ENCODE data around the gene NUF2.

NUF2 gene

DNA sequence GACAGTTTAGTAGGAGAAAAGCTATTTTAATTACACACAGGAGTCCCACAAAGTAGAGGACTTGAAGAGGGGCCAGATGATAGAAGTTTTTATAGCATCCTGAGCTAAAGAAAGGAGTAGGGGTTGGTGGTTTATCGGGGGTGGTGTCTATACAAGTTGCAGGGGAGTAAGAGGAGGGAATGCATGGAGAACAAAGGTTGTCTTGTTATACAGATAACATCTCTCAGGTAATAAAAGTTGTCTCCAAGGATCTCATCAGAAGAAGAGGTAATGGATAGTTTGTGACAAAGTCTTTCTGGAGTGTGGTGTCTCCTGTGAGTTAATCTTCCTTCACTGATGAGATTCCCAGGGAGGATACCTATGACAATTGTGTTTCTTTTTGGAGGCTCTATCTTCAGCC, 23.4 kb upstream of the NUF2 start:
- no peak for TF ChIP-seq CREB1 (IDR thresholded peaks at IDR 0.05; ENCODE audit: low read depth)
- no peak for TF ChIP-seq RAD21 (IDR thresholded peaks at IDR 0.05; ENCODE audit: low read depth)
- TF ChIP-seq ZBTB7A (IDR thresholded peaks at IDR 0.05; ENCODE audit: low read depth) = no peak
- TF ChIP-seq NFIC (IDR thresholded peaks at IDR 0.05) = no peak
- no peak for TF ChIP-seq REST (IDR thresholded peaks at IDR 0.05; ENCODE audit: low read depth)
- TF ChIP-seq TEAD4 (IDR thresholded peaks at IDR 0.05) = no peak
- no peak for TF ChIP-seq TAF1 (IDR thresholded peaks at IDR 0.05; ENCODE audit: low read depth)
- TF ChIP-seq YY1 (IDR thresholded peaks at IDR 0.05; ENCODE audit: low read depth) = no peak

DNA sequence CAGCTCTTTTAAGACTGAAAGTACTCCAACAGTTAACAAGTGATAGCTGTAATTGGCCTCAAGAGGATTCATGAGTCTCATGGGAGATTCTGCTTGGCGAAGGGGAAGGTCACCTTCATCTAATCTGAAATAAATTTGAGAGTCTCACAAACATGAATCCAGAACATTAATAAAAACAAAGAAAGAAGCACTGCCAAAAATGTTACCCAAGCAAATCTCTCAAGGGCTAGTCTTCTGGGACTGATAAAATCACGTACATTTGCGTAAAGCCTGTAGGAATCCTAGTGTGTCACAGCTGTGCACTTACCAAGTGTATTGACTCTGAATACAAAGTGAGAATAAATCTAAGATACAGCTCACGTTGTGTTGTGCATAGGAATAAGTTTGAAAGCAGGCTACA, 21.2 kb upstream of the NUF2 start:
- TF ChIP-seq YY1 (IDR thresholded peaks at IDR 0.05; ENCODE audit: low read depth) (no peak), TAF1 (IDR thresholded peaks at IDR 0.05; ENCODE audit: low read depth) (no peak), RAD21 (IDR thresholded peaks at IDR 0.05; ENCODE audit: low read depth) (no peak), FOXM1 (IDR thresholded peaks at IDR 0.05; ENCODE audit: borderline replicate concordance, low read depth) (no peak), EP300 (IDR thresholded peaks at IDR 0.05; ENCODE audit: borderline replicate concordance) (no peak), TCF12 (IDR thresholded peaks at IDR 0.05; ENCODE audit: low read depth) (no peak), REST (IDR thresholded peaks at IDR 0.05; ENCODE audit: low read depth) (no peak)
- TF ChIP-seq, protein P1, sequence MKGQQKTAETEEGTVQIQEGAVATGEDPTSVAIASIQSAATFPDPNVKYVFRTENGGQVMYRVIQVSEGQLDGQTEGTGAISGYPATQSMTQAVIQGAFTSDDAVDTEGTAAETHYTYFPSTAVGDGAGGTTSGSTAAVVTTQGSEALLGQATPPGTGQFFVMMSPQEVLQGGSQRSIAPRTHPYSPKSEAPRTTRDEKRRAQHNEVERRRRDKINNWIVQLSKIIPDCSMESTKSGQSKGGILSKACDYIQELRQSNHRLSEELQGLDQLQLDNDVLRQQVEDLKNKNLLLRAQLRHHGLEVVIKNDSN (IDR thresholded peaks at IDR 0.05) = no peak
- TF ChIP-seq, protein P2, sequence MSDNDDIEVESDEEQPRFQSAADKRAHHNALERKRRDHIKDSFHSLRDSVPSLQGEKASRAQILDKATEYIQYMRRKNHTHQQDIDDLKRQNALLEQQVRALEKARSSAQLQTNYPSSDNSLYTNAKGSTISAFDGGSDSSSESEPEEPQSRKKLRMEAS (IDR thresholded peaks at IDR 0.05) = no peak

DNA sequence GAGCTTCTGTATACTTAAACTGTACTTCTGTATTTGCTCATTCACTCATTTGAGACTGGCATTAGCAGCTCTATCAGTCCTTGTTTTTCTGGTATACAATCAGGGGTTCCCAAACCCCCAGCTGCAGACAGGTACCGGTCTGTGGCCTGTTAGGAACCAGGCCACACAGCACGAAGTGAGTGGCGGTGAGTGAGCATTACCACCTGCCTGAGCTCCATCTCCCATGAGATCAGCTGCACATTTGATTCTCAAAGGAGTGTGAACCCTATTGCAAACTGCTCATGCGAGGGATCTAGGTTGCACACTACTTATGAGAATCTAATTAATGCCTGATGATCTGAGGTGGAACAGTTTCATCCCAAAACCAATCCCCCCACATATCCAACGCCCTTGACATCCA, 18.2 kb upstream of the NUF2 start:
- no peak for TF ChIP-seq EGR1 (IDR thresholded peaks at IDR 0.05)
- no peak for TF ChIP-seq YY1 (IDR thresholded peaks at IDR 0.05; ENCODE audit: low read depth)
- TF ChIP-seq, protein P2 (IDR thresholded peaks at IDR 0.05) = no peak
- no peak for TF ChIP-seq TAF1 (IDR thresholded peaks at IDR 0.05; ENCODE audit: low read depth)
- TF ChIP-seq EP300 (IDR thresholded peaks at IDR 0.05; ENCODE audit: borderline replicate concordance) = no peak
- TF ChIP-seq REST (IDR thresholded peaks at IDR 0.05; ENCODE audit: low read depth) = no peak
- TF ChIP-seq TEAD4 (IDR thresholded peaks at IDR 0.05) = no peak
- TF ChIP-seq, protein P1 (IDR thresholded peaks at IDR 0.05) = no peak
- TF ChIP-seq FOXM1 (IDR thresholded peaks at IDR 0.05; ENCODE audit: borderline replicate concordance, low read depth) = no peak
- no peak for TF ChIP-seq CREB1 (IDR thresholded peaks at IDR 0.05; ENCODE audit: low read depth)
- TF ChIP-seq RAD21 (IDR thresholded peaks at IDR 0.05; ENCODE audit: low read depth) = no peak
- TF ChIP-seq TCF12 (IDR thresholded peaks at IDR 0.05; ENCODE audit: low read depth) = no peak
- no peak for TF ChIP-seq CEBPB (IDR thresholded peaks at IDR 0.05)
- TF ChIP-seq ZBTB7A (IDR thresholded peaks at IDR 0.05; ENCODE audit: low read depth) = no peak
- no peak for TF ChIP-seq NFIC (IDR thresholded peaks at IDR 0.05)

DNA sequence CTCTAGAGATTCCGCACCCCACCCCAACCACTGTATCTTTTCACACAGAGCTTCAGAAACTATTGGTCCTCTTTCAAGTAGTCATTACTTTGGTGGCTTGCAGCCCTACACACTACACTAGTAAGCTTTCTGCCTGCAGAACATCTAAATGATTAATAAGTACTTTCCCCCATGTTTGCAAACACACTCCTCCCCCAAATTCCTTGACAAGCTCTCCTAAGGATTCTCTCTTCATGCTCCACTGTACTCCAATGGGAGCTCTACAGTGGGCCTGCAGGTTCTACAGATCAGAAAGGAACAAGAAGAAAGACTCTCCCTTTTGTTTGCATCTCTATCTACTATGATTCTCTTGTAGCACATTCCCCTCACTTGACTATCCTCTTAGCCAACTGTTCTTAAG, 16.3 kb upstream of the NUF2 start:
- TF ChIP-seq EP300 (IDR thresholded peaks at IDR 0.05; ENCODE audit: borderline replicate concordance) = no peak
- TF ChIP-seq TEAD4 (IDR thresholded peaks at IDR 0.05) = no peak
- no peak for TF ChIP-seq YY1 (IDR thresholded peaks at IDR 0.05; ENCODE audit: low read depth)
- no peak for TF ChIP-seq RAD21 (IDR thresholded peaks at IDR 0.05; ENCODE audit: low read depth)
- no peak for TF ChIP-seq CREB1 (IDR thresholded peaks at IDR 0.05; ENCODE audit: low read depth)
- TF ChIP-seq, protein P2 (IDR thresholded peaks at IDR 0.05) = no peak
- no peak for TF ChIP-seq CEBPB (IDR thresholded peaks at IDR 0.05)
- TF ChIP-seq TAF1 (IDR thresholded peaks at IDR 0.05; ENCODE audit: low read depth) = no peak
- no peak for TF ChIP-seq FOXM1 (IDR thresholded peaks at IDR 0.05; ENCODE audit: borderline replicate concordance, low read depth)
- no peak for TF ChIP-seq NFIC (IDR thresholded peaks at IDR 0.05)
- TF ChIP-seq, protein P1 (IDR thresholded peaks at IDR 0.05) = no peak
- TF ChIP-seq ZBTB7A (IDR thresholded peaks at IDR 0.05; ENCODE audit: low read depth) = no peak
- no peak for TF ChIP-seq TCF12 (IDR thresholded peaks at IDR 0.05; ENCODE audit: low read depth)
- TF ChIP-seq REST (IDR thresholded peaks at IDR 0.05; ENCODE audit: low read depth) = no peak
- no peak for TF ChIP-seq EGR1 (IDR thresholded peaks at IDR 0.05)
